RPMI8226 (cell line): ENCODE measurements around the gene USP15.
"Not testable (repeated sequence)": the region's sequence is repeated elsewhere in the genome, so short reads cannot be mapped to it uniquely, and the experiment has no call there.

Source experiments
- DNase-seq: peaks from one replicate; pipeline ENCODE4 v3.0.0-alpha.2; 2015

USP15 gene

GRCh38 chr12:62332598-62332997, 72.4 kb downstream of the USP15 start:
- DNase-seq = no peak

- no peak for DNase-seq
Observed at GRCh38 chr12:62335057-62335456, 74.9 kb downstream of the USP15 start.

- no peak for DNase-seq
Observed at GRCh38 chr12:62335796-62336195, 75.6 kb downstream of the USP15 start.

GRCh38 chr12:62337643-62338042, 77.4 kb downstream of the USP15 start:
- not testable (repeated sequence) for DNase-seq

- DNase-seq = not testable (repeated sequence)
Observed at GRCh38 chr12:62342614-62343303, 82.6 kb downstream of the USP15 start.

GRCh38 chr12:62343304-62344120, 83.3 kb downstream of the USP15 start:
- not testable (repeated sequence) for DNase-seq

GRCh38 chr12:62344731-62345556, 84.7 kb downstream of the USP15 start:
- not testable (repeated sequence) for DNase-seq

- no peak for DNase-seq
Observed at GRCh38 chr12:62345667-62346066, 85.5 kb downstream of the USP15 start.

- DNase-seq = no peak
Observed at GRCh38 chr12:62346817-62347216, 86.6 kb downstream of the USP15 start.

- no peak for DNase-seq
Observed at GRCh38 chr12:62347922-62348650, 87.9 kb downstream of the USP15 start.

- no peak for DNase-seq
Observed at GRCh38 chr12:62350554-62350953, 90.3 kb downstream of the USP15 start.

GRCh38 chr12:62351326-62351725, 91.1 kb downstream of the USP15 start:
- no peak for DNase-seq

GRCh38 chr12:62361048-62361447, 100.8 kb downstream of the USP15 start:
- DNase-seq = no peak

GRCh38 chr12:62363506-62363905, 103.3 kb downstream of the USP15 start:
- no peak for DNase-seq

- DNase-seq = not testable (repeated sequence)
Observed at GRCh38 chr12:62364697-62365096, 104.5 kb downstream of the USP15 start.

- not testable (repeated sequence) for DNase-seq
Observed at GRCh38 chr12:62365846-62366245, 105.6 kb downstream of the USP15 start.

- not testable (repeated sequence) for DNase-seq
Observed at GRCh38 chr12:62368430-62369223, 108.4 kb downstream of the USP15 start.

- no peak for DNase-seq
Observed at GRCh38 chr12:62370189-62370588, 110.0 kb downstream of the USP15 start.

- no peak for DNase-seq
Observed at GRCh38 chr12:62371661-62372060, 111.5 kb downstream of the USP15 start.

- DNase-seq = no peak
Observed at GRCh38 chr12:62372134-62372533, 111.9 kb downstream of the USP15 start.

GRCh38 chr12:62372825-62373224, 112.6 kb downstream of the USP15 start:
- no peak for DNase-seq

GRCh38 chr12:62375603-62376002, 115.4 kb downstream of the USP15 start:
- no peak for DNase-seq
